ENCODE results near the gene KLHL3. TPM values are rescaled to one million over a fixed set of nuclear protein-coding genes. Genes with fewer than 3 reads are reported as not detected.

KLHL3 gene
- total RNA-seq, 1 experiment from 2014 or later = 13.6 TPM

DNA sequence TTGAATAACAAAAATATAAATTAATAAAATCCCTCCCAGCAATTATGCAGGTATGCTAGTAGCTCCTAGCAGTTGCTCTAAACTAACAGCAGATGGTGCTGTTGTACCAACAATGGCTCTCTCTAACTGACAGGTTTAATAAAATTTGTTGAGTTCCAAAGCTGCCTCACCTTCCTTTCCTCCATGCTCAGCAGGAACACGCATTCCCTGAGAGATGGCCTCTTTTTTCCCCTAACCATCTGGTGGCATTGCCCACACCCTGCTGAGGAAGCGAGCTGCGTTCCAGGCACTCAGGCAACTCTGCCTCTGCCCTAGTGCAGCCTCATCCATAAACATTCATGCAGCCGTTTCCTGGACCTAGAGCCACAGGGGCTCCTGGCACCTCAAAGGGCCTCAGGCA is 106.2 kb downstream of the KLHL3 start:
- peak; percentile 94 for TF ChIP-seq CTCF (conservative IDR thresholded peaks at IDR 0.05)
- no peak for TF ChIP-seq EZH2 (IDR thresholded peaks at IDR 0.05; ENCODE audit: low read depth)
- H3K9me3 ChIP-seq (ENCODE audit: insufficient read depth, low read depth) = no peaks in the 10 kb centered on the region
- no TSS peak for BruUV-seq (replicated peaks)
- H3K27ac ChIP-seq = no peak overlapping the region
- no peak overlapping the region for H2AFZ ChIP-seq
- H3K4me1 ChIP-seq (replicated peaks; ENCODE audit: insufficient read depth) = peaks cover 4% of the 10 kb centered on the region; the same call in 1 of the 2 replicates
- no peaks in the 10 kb centered on the region for H3K9me2 ChIP-seq (ENCODE audit: insufficient read depth)
- intact Hi-C loops (cut with micrococcal nuclease; ENCODE audit: unreplicated experiment) = loop anchor here (2.0 kb wide), 3 partner anchors 107 to 503 kb away; partner anchors contain the start of gene KLHL3
- H3K79me2 ChIP-seq (ENCODE audit: low read depth) = no peaks in the 10 kb centered on the region
- ChIA-PET CTCF (interaction anchor here (0.5 to 1.4 kb wide), 6 partner anchors 111 to 484 kb away, joined by 3 to 10 read pairs (median 4); no protein-coding TSS in a partner anchor), POLR2A (ENCODE audit: unreplicated experiment) (no interaction called here)
- H3K27me3 ChIP-seq (ENCODE audit: insufficient read depth, low read depth) = no peaks in the 10 kb centered on the region
- H3K36me3 ChIP-seq (ENCODE audit: low read depth) = no peaks in the 10 kb centered on the region
- peak in 1 of 2 experiments; percentile 11 for DNase-seq
- no peak overlapping the region for H3K4me2 ChIP-seq
- H4K20me1 ChIP-seq (ENCODE audit: insufficient read depth) = no peaks in the 10 kb centered on the region
- H3K4me3 ChIP-seq = no peak overlapping the region
- no peaks in the 10 kb centered on the region for H3F3A ChIP-seq (ENCODE audit: insufficient read depth, low read depth)

GRCh38 chr5:137627706-137628105 is 108.2 kb downstream of the KLHL3 start:
- intact Hi-C loops (cut with micrococcal nuclease; ENCODE audit: unreplicated experiment) = loop anchor here (2.0 kb wide), 3 partner anchors 109 to 505 kb away; partner anchors contain the start of gene KLHL3

GRCh38 chr5:137627293-137627692 is 108.6 kb downstream of the KLHL3 start:
- POLR2A ChIA-PET (ENCODE audit: unreplicated experiment) = no interaction called here
- CTCF ChIA-PET = interaction anchor here (0.6 kb wide), 1 partner anchor 154 kb away, joined by 4 read pairs; no protein-coding TSS in a partner anchor
- intact Hi-C loops (cut with micrococcal nuclease; ENCODE audit: unreplicated experiment) = no loop called here
- H2AFZ ChIP-seq = no peak overlapping the region
- no peaks in the 10 kb centered on the region for H3F3A ChIP-seq (ENCODE audit: insufficient read depth, low read depth)
- no peaks in the 10 kb centered on the region for H3K9me3 ChIP-seq (ENCODE audit: insufficient read depth, low read depth)
- peak overlapping the region; percentile 5; the same call in 1 of the 2 replicates for H3K4me2 ChIP-seq
- no peaks in the 10 kb centered on the region for H3K9me2 ChIP-seq (ENCODE audit: insufficient read depth)
- no peak overlapping the region for H3K27ac ChIP-seq
- BruUV-seq (replicated peaks) = no TSS peak
- H3K79me2 ChIP-seq (ENCODE audit: low read depth) = no peaks in the 10 kb centered on the region
- H3K27me3 ChIP-seq (ENCODE audit: insufficient read depth, low read depth) = no peaks in the 10 kb centered on the region
- peak in 1 of 2 experiments; percentile 43 for DNase-seq
- no peaks in the 10 kb centered on the region for H4K20me1 ChIP-seq (ENCODE audit: insufficient read depth)
- H3K36me3 ChIP-seq (ENCODE audit: low read depth) = no peaks in the 10 kb centered on the region
- no peak for TF ChIP-seq CTCF (conservative IDR thresholded peaks at IDR 0.05)
- TF ChIP-seq EZH2 (IDR thresholded peaks at IDR 0.05; ENCODE audit: low read depth) = no peak
- H3K4me3 ChIP-seq = no peak overlapping the region
- peaks cover 14% of the 10 kb centered on the region for H3K4me1 ChIP-seq (replicated peaks; ENCODE audit: insufficient read depth)

More at GRCh38 chr5:137627706-137628105, 108.2 kb downstream of the KLHL3 start:
- Histone ChIP-seq H3K4me3 (no peak overlapping the region), H3K36me3 (ENCODE audit: low read depth) (no peaks in the 10 kb centered on the region), H3K9me3 (ENCODE audit: insufficient read depth, low read depth) (no peaks in the 10 kb centered on the region), H3K79me2 (ENCODE audit: low read depth) (no peaks in the 10 kb centered on the region), H4K20me1 (ENCODE audit: insufficient read depth) (no peaks in the 10 kb centered on the region), H3K4me1 (replicated peaks; ENCODE audit: insufficient read depth) (peaks cover 10% of the 10 kb centered on the region), H3K27me3 (ENCODE audit: insufficient read depth, low read depth) (no peaks in the 10 kb centered on the region), H3K27ac (no peak overlapping the region), H3K4me2 (peak overlapping the region; percentile 5; the same call in 1 of the 2 replicates), H2AFZ (no peak overlapping the region), H3K9me2 (ENCODE audit: insufficient read depth) (no peaks in the 10 kb centered on the region), H3F3A (ENCODE audit: insufficient read depth, low read depth) (no peaks in the 10 kb centered on the region)
- ChIA-PET POLR2A (ENCODE audit: unreplicated experiment) (no interaction called here), CTCF (no interaction called here)
- DNase-seq = no peak
- BruUV-seq (replicated peaks) = no TSS peak
- TF ChIP-seq CTCF (conservative IDR thresholded peaks at IDR 0.05) = no peak
- no peak for TF ChIP-seq EZH2 (IDR thresholded peaks at IDR 0.05; ENCODE audit: low read depth)

Measured in PC-9 (cell line).